HFFc6 (cell line): ENCODE results near the gene NRARP. TPM values are rescaled to one million over a fixed set of nuclear protein-coding genes. Genes with fewer than 3 reads are reported as not detected.
"Not testable (repeated sequence)": the region's sequence is repeated elsewhere in the genome, so short reads cannot be mapped to it uniquely, and the experiment has no call there.

Source experiments
- DNase-seq: peaks from one replicate; pipeline ENCODE4 v3.0.0-alpha.2; 2018
- H3K27ac Mint-ChIP-seq: 2 replicates; pipeline ENCODE4 v1.8.0; 2020; ENCODE audit warnings: mild to moderate bottlenecking, mixed read lengths
- H3K27me3 Mint-ChIP-seq: 2 replicates; pipeline ENCODE4 v1.8.0; 2021; ENCODE audit warnings: mild to moderate bottlenecking, moderate library complexity, mixed read lengths; ENCODE audit not compliant: insufficient read depth
- H3K36me3 Mint-ChIP-seq: 2 replicates; pipeline ENCODE4 v1.8.0; 2021; ENCODE audit warnings: low read depth, mixed read lengths
- H3K4me1 Mint-ChIP-seq: 2 replicates; pipeline ENCODE4 v1.8.0; 2020; ENCODE audit warnings: low read depth, mixed read lengths
- H3K4me3 Mint-ChIP-seq: 2 replicates; pipeline ENCODE4 v1.8.0; 2020; ENCODE audit warnings: mild to moderate bottlenecking, moderate library complexity, mixed read lengths
- H3K9me3 Mint-ChIP-seq: 2 replicates; pipeline ENCODE4 v1.8.0; 2020; ENCODE audit warnings: mild to moderate bottlenecking, mixed read lengths
- CTCF ChIP-seq: fragments of 200-600 bp; sonication (generic); IDR thresholded peaks from 2 replicates; pipeline ENCODE4 v1.5.0; 2021; ENCODE audit warnings: antibody characterized with exemption, mild to moderate bottlenecking
- total RNA-seq, 6 experiments: library from RNA; stranded (reverse); fragmentation: NEBNext Ultra II Directional; extraction: Animal tissue kit (Norgen Biotek cat#: 25700); gene quantifications; 2 replicates in 1 of 6; 3 replicates in 5 of 6; pipeline ENCODE4 v1.2.3, GENCODE V29; 2021

Gene NRARP
- total RNA-seq, 6 experiments from 2014 or later = 0.09 to 0.36 (median 0.17) TPM; not detected in 1

GRCh38 chr9:137342482-137342881 is 40.4 kb upstream of the NRARP start:
- DNase-seq = no peak

GRCh38 chr9:137341227-137341626 is 39.2 kb upstream of the NRARP start:
- Mint-ChIP-seq H3K9me3 (peaks cover 18% of the 10 kb centered on the region), H3K27ac (no peak overlapping the region), H3K36me3 (peaks cover 7% of the 10 kb centered on the region), H3K4me1 (peaks cover 30% of the 10 kb centered on the region), H3K4me3 (no peak overlapping the region), H3K27me3 (peaks cover 2% of the 10 kb centered on the region; the same call in 1 of the 2 replicates)
- no peak for TF ChIP-seq CTCF
- DNase-seq = no peak

More at GRCh38 chr9:137342482-137342881, 40.4 kb upstream of the NRARP start:
- Mint-ChIP-seq H3K27ac (no peak overlapping the region), H3K27me3 (peaks cover 2% of the 10 kb centered on the region), H3K9me3 (peaks cover 21% of the 10 kb centered on the region), H3K4me1 (peaks cover 30% of the 10 kb centered on the region), H3K36me3 (peaks cover 13% of the 10 kb centered on the region), H3K4me3 (no peak overlapping the region)
- TF ChIP-seq CTCF = no peak

- H3K27ac Mint-ChIP-seq, H3K4me3 Mint-ChIP-seq, DNase-seq, H3K27me3 Mint-ChIP-seq: not testable (repeated sequence)
- H3K4me1 Mint-ChIP-seq = peaks cover 30% of the 10 kb centered on the region
- peaks cover 16% of the 10 kb centered on the region for H3K9me3 Mint-ChIP-seq
- H3K36me3 Mint-ChIP-seq = peaks cover 12% of the 10 kb centered on the region
These were observed 37.9 kb upstream of the NRARP start for GRCh38 chr9:137339908-137340462.

GRCh38 chr9:137339045-137339907 is 37.2 kb upstream of the NRARP start:
- DNase-seq = no peak
- Mint-ChIP-seq H3K9me3 (peaks cover 18% of the 10 kb centered on the region), H3K27ac (peak overlapping the region; percentile 24)

GRCh38 chr9:137336735-137337134 is 34.7 kb upstream of the NRARP start:
- Mint-ChIP-seq H3K27ac (no peak overlapping the region), H3K36me3 (peaks cover 12% of the 10 kb centered on the region), H3K4me3 (no peak overlapping the region), H3K9me3 (peaks cover 23% of the 10 kb centered on the region), H3K4me1 (peaks cover 40% of the 10 kb centered on the region), H3K27me3 (peaks cover 2% of the 10 kb centered on the region; the same call in 1 of the 2 replicates)
- no peak for DNase-seq
- TF ChIP-seq CTCF = no peak

More at GRCh38 chr9:137339045-137339907, 37.2 kb upstream of the NRARP start:
- Mint-ChIP-seq H3K4me3 (peak overlapping the region; percentile 10; the same call in 1 of the 2 replicates), H3K36me3 (peaks cover 12% of the 10 kb centered on the region), H3K4me1 (peaks cover 30% of the 10 kb centered on the region), H3K27me3 (peaks cover 2% of the 10 kb centered on the region; the same call in 1 of the 2 replicates)
- TF ChIP-seq CTCF = no peak
